OCI-LY7 (cell line): Measurements from ENCODE around the gene GATAD2A.

Experiments used
- EZH2phosphoT487 ChIP-seq: fragments of 200-600 bp; sonication (generic); IDR thresholded peaks from 2 replicates; pipeline ENCODE4 v1.6.1; 2018; ENCODE audit warnings: low read depth, borderline replicate concordance, mild to moderate bottlenecking, mixed run types, antibody characterized with exemption, low read length, moderate library complexity, mixed read lengths
- TF ChIP-seq, protein P1 (sequence below): fragments of 200-600 bp; sonication (generic); conservative IDR thresholded peaks from 2 replicates; pipeline ENCODE4 v1.5.1; 2014; ENCODE audit warnings: mild to moderate bottlenecking, antibody characterized with exemption, low read length, moderate library complexity, mixed read lengths

- TF ChIP-seq, protein P1, sequence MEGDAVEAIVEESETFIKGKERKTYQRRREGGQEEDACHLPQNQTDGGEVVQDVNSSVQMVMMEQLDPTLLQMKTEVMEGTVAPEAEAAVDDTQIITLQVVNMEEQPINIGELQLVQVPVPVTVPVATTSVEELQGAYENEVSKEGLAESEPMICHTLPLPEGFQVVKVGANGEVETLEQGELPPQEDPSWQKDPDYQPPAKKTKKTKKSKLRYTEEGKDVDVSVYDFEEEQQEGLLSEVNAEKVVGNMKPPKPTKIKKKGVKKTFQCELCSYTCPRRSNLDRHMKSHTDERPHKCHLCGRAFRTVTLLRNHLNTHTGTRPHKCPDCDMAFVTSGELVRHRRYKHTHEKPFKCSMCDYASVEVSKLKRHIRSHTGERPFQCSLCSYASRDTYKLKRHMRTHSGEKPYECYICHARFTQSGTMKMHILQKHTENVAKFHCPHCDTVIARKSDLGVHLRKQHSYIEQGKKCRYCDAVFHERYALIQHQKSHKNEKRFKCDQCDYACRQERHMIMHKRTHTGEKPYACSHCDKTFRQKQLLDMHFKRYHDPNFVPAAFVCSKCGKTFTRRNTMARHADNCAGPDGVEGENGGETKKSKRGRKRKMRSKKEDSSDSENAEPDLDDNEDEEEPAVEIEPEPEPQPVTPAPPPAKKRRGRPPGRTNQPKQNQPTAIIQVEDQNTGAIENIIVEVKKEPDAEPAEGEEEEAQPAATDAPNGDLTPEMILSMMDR: no peak
- no peak for TF ChIP-seq EZH2phosphoT487
These were observed 23.3 kb downstream of the GATAD2A start for GRCh38 chr19:19428746-19429145.
